GM21619 (cell line): ENCODE measurements around the gene SPATA4.

ENCODE experiments used
- ATAC-seq: cut with Tn5 transposase; IDR thresholded peaks from one replicate; pipeline ENCODE4 v1.9.1; 2021; ENCODE audit not compliant: unreplicated experiment

The SPATA4 gene

DNA sequence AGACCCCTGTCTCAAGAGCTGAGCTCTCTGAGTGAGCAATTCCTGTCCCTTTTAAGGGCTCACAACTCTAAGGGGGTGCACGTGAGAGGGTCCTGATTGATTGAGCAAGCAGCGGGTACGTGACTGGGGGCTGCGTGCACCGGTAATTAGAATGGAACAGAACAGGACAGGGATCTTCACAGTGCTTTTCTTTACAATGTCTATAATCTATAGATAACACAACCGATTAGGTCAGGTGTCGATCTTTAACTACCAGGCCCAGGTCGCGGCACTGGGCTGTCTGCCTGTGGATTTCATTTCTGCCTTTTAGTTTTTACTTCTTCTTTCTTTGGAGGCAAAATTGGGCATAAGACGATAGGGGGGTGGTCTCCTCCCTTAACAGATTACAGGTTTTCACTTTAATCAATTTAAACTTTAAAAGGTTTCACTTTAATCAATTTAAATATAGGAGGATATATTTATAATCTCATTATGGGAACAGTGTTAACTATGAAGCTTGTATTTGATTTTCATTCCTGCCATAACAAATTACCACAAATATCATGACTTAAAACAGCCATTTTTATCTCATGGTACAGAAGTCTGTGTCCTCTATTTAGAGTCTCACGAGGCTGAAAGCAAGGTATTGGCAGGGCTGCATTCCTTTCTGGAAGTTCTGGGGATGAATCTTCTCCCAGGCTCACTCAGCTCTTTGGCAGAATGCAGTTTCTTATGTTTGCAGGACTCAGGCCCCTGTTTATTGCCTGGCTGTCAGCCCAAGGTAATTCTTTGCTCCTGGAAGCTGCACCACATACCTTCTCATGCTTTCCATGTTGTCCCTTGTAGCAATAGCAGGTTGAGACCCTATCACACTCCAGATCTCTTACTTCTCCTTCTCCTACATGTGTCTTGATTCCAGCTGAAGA lies 5.2 kb downstream of the SPATA4 start:
- no peak for ATAC-seq

DNA sequence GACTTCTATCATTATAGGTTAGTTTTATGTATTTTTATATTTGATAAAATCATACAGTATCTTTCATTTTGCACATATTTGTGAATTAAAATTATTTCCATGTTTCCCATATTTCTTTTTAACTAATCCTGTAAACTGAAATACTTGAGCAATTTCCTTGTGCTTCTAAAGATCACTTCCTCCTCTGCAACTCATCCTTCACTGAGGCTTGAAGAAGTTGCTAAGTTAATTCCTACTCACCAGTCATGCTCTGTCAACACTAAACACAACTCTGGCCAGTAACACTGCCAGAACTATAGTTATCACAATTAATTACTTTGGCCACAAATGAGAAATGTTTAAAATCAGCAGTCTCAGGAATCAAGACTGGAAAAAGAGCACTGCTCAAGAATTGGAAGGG lies 6.7 kb downstream of the SPATA4 start:
- ATAC-seq: no peak

DNA sequence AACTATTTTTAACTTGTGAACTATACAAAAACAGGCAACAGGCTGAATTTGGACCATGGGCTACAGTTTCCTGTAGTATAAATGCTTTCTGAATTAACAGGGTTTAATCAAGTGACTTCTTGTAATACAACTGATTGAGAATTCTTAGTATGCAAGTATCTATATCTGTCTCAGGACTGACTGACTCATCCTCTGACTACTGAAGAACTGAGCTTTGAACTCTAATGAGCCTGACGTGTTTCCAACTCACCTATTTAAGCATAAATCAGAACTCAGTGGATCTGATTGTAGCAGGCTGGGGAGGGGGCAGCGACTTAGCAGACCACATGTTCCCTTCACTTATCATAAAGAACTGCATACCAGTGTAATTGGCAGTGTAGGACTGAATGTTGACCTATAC lies 7.8 kb downstream of the SPATA4 start:
- ATAC-seq: no peak

DNA sequence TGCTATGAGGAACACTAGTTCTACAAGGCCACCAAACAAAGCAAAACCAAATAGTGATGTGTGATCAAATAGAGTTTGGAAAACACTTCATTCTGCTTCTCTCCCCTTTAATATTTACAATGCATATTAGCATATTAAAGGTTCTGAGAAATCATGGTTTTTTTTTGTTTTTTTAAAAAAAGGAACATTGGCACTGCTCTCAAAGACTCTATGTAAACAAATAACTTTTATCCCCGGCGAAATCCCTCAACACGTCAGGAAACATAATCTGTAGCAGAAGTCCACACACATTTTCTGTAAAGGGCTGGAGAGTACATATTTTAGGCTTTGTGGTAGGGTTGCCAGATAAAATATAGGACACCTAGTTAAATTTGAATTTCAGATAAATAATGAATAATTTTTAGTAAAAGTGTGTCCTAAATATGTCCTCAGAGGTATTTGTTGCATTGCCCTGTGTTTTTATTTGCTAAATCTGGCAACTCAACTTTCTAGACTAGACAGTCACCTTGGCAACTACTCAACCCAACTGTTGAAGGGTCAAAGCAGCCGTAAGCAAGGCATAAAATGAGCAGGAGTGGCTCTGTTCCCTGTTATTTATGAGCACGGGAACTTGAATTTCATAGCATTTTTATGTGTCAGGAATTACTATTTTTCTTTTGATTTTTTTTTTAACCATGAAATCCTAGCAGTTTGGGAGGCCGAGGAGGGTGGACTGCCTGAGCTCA lies 8.6 kb downstream of the SPATA4 start:
- ATAC-seq: no peak

DNA sequence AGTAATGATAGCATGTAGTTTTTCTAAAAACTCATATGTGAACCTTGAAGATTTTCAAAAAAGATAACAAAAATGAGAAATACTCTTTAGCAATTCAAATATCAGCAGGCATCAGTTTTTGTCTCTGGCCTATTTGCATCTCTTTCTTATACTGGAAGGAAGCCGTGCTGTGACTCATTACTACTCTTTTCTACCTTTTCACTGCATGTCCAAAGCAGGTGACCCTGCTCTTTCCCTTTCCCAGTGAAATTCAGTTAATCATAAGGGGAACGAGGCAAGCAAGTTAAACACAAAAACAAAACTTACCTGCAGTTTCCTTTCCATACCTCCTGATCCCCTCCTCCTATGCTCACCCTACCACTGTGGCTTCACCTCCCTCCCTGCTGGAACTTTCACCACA lies 9.3 kb downstream of the SPATA4 start:
- peak; percentile 53 for ATAC-seq

DNA sequence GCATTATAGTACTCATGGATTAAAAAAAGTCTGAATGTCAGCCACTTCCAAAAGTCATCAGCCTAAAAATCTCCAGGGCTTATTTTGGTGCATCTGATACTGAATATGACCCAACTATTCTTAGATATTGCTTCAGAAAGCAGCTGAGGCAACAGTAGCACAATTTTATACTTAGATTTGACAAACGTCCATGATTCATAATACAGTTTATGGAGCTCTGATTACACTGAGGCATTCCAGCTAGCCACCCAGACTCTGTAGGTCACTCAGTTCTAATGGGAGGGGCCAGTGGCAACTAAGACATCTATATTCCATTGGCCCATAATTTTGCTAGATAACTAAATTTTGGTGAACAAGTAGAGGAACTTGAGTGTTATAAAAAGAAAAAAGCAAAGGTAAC lies 10.3 kb downstream of the SPATA4 start:
- ATAC-seq: no peak

DNA sequence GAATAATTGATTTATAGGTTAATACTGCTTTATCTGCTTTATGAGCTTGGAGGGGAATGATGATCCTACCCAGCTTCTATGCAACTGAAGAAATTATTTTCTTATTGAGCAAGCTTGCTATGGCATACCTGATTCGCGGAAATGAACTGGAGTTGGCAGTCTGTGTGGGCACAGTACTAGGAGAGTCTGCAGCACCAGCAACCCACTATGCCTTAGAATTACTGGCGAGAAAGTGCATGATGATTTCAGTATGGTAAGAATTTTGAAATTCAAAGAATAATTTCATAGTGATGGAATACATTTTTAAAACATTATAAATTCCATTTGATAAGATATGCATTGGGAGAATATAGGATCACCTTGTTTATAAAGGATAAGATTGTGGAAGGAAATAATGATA lies 32.3 kb downstream of the SPATA4 start:
- no peak for ATAC-seq

DNA sequence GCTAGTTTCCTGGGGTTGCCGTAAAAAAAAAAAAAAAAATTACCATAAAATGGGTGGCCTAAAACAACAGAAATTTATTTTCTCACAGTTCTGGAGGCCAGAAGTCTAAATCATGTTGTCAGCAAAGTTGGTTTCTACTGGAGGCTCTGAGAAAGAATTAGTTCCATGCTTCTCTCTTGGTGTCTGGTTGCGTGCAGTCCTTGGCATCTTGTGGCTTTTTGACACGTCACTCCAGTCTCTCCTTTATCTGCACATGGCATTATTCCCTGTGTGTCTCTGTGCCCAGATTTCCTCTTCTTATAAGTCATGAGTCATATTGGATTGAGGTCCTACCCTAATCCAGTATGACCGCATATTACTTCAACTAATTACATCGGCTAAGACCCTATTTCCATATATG lies 38.7 kb downstream of the SPATA4 start:
- no peak for ATAC-seq

DNA sequence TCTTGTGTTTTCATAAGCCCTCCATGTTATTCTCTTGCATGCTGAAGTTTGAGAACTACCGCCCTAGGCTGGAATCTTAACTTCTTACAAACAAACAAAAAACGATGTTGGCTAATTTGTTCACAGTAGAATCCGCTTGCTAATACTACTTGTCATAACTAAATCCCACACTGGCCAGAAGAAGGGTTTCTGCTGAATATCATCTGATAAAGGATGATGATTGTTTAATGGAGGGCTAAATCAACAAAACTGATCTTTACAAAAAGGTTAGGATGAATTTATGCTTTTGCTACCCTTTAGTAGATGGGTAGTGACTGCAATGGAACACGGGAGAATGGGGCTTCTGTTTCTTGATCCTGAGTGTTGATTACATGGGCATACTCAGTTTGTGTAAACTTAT lies 42.3 kb downstream of the SPATA4 start:
- ATAC-seq: no peak

DNA sequence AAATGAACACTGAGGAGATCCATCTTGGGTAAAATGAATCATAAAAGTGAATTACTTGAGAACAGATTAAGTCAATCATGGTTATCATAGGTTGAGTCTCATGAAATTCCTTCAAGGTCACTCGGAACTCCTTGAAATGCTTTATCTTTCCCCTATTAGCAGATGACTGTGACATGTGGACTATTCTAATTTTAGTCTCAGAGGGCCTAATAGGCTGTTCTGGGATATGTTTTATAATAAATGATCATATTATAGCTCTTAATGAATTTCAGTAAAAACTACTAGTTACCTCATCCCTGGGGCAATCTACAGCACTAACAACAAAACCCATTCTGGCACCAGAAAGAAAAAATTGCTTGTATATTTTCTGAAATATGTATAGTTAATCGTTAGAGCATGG lies 44.7 kb downstream of the SPATA4 start:
- ATAC-seq: no peak

DNA sequence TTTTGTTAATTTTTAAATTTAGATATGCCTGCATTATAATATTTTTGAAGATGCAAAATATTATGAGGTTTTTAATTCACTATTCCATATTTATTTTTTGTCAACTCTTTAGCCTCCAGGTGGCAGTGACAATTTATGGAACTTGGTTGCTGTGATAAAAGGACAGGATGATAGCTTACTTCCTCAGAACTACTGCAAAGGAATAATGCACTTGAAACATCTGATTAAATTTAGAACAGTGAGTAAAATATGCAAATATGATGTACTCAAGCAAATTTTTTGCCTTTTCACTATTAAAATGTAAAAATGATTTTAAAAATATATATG lies 45.1 kb downstream of the SPATA4 start:
- ATAC-seq: peak; percentile 66

DNA sequence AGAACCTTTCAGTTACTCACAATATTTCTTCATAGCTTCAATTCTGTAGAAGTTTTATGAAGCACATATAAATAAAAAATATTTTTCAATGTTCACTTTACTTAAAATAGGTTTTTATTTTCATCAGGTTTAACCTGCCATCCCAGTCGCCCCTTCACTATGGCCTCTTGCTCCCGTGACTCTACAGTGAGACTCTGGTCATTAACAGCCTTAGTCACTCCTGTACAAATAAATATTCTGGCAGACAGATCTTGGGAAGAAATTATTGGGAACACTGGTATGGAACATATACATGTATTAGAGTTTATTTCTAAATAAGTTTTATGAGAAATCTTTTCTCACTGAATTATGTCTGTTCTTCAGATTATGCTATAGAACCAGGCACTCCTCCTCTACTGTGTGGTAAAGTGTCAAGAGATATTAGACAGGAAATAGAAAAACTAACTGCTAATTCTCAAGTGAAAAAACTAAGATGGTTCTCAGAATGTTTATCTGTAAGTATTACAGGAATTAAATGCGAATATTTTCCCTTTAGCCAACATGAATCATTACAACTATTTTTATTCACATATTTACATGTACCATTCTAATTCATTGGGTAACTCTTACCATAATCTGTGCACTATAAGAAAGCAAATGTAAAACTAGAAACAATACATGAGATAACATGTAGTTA lies 45.6 kb downstream of the SPATA4 start:
- peak; percentile 19 for ATAC-seq

DNA sequence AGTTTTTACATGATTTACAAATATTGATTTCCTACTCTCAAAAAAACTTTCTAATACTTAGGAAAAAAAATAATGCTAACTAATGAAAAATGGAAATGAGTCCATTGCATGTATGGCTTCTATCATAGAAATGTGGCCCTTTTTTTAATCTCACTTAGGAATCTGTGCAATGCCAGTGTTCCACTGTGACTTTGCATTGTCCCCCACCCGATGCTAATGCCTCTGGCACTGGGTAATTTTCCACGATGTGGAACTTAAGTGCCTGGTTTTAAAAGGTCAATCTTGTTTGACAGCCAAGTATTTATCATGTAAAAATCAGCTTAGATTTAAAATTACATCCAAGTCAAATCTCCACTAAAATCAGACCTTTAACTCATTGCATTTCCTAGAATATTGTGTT lies 53.1 kb downstream of the SPATA4 start:
- ATAC-seq: no peak

DNA sequence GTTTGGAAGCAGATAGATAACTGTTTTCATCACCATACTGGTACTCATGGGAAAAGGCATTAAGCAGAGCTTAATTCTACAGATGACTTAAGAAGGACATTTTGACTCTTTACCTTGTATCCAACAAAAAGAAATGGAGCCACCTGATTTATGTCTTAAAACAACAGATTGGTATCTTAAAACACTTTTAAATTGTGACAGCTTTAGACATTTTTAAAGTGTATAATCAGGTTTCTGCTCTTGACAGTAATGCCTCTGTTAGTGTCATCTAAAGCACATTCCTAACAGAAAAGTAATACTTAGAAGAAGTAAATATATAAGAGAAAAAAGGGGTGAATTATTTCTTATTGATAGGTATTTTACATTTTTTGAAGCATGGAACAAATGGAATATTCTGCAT lies 55.9 kb downstream of the SPATA4 start:
- ATAC-seq: no peak

DNA sequence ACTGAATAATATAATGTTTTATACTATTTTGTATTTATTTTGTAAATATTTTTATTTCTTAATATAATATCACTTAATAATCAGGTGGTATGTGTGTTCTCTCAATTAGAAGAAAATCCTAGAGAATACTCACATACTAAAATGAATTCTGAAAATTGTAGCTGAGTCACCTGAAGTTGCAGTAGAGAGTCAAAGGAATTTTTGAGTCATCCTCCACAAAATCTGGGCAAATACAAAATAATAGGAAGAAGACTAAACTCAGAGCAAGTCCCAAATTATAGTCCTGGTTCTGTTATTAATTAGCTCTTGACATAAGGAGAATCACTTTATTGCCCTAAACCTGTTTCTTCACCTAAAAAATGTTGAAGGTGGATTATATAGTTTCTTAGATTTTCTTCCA lies 57.8 kb downstream of the SPATA4 start:
- ATAC-seq: no peak

DNA sequence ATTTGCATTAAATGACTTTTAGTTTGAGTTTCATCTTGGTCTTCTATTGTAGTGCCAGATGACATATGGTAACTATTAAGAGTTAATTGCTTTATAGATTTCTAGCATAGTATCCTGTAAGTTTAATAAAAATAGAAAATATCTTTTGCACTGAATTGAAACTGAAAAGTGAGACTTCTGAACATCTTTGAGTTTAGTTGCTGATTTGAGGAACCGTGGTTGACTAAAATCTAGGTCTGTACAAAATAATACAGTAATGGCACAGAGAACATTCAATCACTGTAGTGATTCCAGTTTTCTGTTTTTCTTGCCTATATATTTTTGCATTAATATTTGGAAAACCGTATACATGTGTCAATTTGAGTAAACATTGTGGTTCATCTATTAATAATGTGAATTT lies 60.7 kb downstream of the SPATA4 start:
- ATAC-seq: no peak
